ENCODE measurements around the gene OR2V2. TPM values are rescaled to one million over a fixed set of nuclear protein-coding genes. Genes with fewer than 3 reads are reported as not detected.
A peak's percentile ranks its signal among the peaks of the same experiment; 100 is the strongest.

Gene OR2V2
- polyA plus RNA-seq, 2 of the 4 experiments (the other 2 are of a cell fraction): not detected

DNA sequence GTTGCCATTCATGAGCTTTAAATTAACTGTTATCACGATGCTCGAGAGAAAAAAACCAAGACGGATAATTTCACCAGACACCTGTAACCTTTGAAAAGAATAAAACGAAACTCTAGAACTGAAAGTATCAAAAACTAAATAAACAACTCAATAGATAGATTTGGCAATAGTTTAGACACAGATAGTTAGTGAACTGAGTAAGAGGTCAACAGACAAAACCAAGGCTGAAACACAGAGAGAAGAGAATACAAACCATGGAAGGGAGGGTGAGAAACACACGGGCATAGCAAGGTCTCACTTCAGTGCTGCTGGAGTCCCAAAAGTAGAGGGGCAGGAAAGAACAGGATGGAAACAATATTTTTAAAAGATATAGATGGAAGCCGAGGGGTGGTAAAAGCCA is 13.1 kb upstream of the OR2V2 start:
- no peak for ATAC-seq
- H3K27ac ChIP-seq: peak overlapping the region; percentile 74 to 88
- no peak for TF ChIP-seq MAZ (IDR thresholded peaks at IDR 0.05; ENCODE audit: borderline replicate concordance, low read depth, low read length)
- TF ChIP-seq MAFK (IDR thresholded peaks at IDR 0.05; ENCODE audit: partially characterized antibody): no peak
- no peak for TF ChIP-seq MYC (IDR thresholded peaks at IDR 0.05; ENCODE audit: borderline replicate concordance, low read length)
- TF ChIP-seq, protein P1, sequence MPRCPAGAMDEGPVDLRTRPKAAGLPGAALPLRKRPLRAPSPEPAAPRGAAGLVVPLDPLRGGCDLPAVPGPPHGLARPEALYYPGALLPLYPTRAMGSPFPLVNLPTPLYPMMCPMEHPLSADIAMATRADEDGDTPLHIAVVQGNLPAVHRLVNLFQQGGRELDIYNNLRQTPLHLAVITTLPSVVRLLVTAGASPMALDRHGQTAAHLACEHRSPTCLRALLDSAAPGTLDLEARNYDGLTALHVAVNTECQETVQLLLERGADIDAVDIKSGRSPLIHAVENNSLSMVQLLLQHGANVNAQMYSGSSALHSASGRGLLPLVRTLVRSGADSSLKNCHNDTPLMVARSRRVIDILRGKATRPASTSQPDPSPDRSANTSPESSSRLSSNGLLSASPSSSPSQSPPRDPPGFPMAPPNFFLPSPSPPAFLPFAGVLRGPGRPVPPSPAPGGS (IDR thresholded peaks at IDR 0.05): no peak
- TF ChIP-seq ZC3H11A (IDR thresholded peaks at IDR 0.05): no peak
- H3K4me1 ChIP-seq: peaks cover 25% of the 10 kb centered on the region
- peak overlapping the region; percentile 69 for H3K4me2 ChIP-seq
- H3K4me3 ChIP-seq: no peak overlapping the region
- ChIA-PET POLR2A (interaction anchor here (0.6 to 1.4 kb wide), 3 partner anchors 19 to 107 kb away, joined by 3 to 4 read pairs (median 4); no protein-coding TSS in a partner anchor), CTCF (interaction anchor here (0.8 to 2.2 kb wide), 10 partner anchors 10 to 332 kb away, joined by 3 to 6 read pairs (median 4); partner anchors contain the start of gene MGAT1)
- no peak for FAIRE-seq
- H3K9me3 ChIP-seq: peaks cover 3% of the 10 kb centered on the region; the same call in 1 of the 3 replicates
- DNase-seq (ENCODE audit: low read depth in 1 of 2, low spot score in 1 of 2): no peak
- 56% methylated on average over 6 of the region's 6 CpGs for WGBS (ENCODE audit: missing lambda C conversion rate)

DNA sequence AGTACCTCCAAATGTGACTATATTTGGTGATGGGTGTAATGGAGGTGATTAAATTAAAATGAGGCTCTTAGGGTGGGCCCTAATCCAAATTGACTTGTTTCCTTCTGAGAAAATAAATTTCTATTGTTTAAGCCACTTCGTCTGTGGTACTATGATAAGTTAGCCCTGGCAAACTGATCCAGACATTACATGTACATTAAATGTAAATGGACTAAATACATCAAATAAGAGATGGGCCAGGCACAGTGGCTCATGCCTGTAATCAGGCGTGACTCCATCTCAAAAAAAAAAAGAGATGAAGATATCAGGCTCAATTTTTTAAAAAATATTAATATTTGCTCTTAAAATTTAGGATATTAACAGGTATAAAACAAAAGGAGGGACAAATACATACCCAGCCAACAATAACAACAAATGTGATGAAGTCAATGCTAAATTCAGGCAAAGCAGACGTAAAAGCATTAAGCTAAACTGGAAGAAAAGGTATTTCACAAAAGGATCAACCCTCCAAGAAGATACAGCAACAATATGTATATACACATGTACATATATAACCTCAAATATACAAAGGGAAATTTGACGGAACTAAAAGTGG is 10.9 kb upstream of the OR2V2 start:
- Histone ChIP-seq H3K4me1 (peaks cover 25% of the 10 kb centered on the region), H3K9me3 (peaks cover 3% of the 10 kb centered on the region; the same call in 1 of the 3 replicates), H3K4me3 (no peak overlapping the region), H3K4me2 (no peak overlapping the region), H3K27ac (no peak overlapping the region)
- ATAC-seq (no peak), FAIRE-seq (peak; percentile 61), DNase-seq (ENCODE audit: low read depth in 1 of 2, low spot score in 1 of 2) (no peak)
- 83% methylated on average over 4 of the region's 4 CpGs for WGBS (ENCODE audit: missing lambda C conversion rate)
- POLR2A ChIA-PET: no interaction called here
- CTCF ChIA-PET: interaction anchor here (3.5 kb wide), 1 partner anchor 23 kb away, joined by 15 read pairs; no protein-coding TSS in a partner anchor
- TF ChIP-seq, protein P2, sequence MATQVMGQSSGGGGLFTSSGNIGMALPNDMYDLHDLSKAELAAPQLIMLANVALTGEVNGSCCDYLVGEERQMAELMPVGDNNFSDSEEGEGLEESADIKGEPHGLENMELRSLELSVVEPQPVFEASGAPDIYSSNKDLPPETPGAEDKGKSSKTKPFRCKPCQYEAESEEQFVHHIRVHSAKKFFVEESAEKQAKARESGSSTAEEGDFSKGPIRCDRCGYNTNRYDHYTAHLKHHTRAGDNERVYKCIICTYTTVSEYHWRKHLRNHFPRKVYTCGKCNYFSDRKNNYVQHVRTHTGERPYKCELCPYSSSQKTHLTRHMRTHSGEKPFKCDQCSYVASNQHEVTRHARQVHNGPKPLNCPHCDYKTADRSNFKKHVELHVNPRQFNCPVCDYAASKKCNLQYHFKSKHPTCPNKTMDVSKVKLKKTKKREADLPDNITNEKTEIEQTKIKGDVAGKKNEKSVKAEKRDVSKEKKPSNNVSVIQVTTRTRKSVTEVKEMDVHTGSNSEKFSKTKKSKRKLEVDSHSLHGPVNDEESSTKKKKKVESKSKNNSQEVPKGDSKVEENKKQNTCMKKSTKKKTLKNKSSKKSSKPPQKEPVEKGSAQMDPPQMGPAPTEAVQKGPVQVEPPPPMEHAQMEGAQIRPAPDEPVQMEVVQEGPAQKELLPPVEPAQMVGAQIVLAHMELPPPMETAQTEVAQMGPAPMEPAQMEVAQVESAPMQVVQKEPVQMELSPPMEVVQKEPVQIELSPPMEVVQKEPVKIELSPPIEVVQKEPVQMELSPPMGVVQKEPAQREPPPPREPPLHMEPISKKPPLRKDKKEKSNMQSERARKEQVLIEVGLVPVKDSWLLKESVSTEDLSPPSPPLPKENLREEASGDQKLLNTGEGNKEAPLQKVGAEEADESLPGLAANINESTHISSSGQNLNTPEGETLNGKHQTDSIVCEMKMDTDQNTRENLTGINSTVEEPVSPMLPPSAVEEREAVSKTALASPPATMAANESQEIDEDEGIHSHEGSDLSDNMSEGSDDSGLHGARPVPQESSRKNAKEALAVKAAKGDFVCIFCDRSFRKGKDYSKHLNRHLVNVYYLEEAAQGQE (IDR thresholded peaks at IDR 0.05): no peak
- TF ChIP-seq SMC3 (IDR thresholded peaks at IDR 0.05): no peak
- TF ChIP-seq, protein P3, sequence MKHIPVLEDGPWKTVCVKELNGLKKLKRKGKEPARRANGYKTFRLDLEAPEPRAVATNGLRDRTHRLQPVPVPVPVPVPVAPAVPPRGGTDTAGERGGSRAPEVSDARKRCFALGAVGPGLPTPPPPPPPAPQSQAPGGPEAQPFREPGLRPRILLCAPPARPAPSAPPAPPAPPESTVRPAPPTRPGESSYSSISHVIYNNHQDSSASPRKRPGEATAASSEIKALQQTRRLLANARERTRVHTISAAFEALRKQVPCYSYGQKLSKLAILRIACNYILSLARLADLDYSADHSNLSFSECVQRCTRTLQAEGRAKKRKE (CRISPR knock-in tag; IDR thresholded peaks at IDR 0.05; ENCODE audit: low read depth): no peak
- TF ChIP-seq CHD2 (IDR thresholded peaks at IDR 0.05; ENCODE audit: low read length, partially characterized antibody): no peak
- TF ChIP-seq RFX5 (IDR thresholded peaks at IDR 0.05): no peak
- TF ChIP-seq, protein P4, sequence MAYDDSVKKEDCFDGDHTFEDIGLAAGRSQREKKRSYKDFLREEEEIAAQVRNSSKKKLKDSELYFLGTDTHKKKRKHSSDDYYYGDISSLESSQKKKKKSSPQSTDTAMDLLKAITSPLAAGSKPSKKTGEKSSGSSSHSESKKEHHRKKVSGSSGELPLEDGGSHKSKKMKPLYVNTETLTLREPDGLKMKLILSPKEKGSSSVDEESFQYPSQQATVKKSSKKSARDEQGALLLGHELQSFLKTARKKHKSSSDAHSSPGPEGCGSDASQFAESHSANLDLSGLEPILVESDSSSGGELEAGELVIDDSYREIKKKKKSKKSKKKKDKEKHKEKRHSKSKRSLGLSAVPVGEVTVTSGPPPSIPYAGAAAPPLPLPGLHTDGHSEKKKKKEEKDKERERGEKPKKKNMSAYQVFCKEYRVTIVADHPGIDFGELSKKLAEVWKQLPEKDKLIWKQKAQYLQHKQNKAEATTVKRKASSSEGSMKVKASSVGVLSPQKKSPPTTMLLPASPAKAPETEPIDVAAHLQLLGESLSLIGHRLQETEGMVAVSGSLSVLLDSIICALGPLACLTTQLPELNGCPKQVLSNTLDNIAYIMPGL (CRISPR knock-in tag; IDR thresholded peaks at IDR 0.05; ENCODE audit: borderline replicate concordance): no peak
- TF ChIP-seq, protein P5, sequence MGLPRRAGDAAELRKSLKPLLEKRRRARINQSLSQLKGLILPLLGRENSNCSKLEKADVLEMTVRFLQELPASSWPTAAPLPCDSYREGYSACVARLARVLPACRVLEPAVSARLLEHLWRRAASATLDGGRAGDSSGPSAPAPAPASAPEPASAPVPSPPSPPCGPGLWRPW (IDR thresholded peaks at IDR 0.05): no peak
- TF ChIP-seq RNF2 (IDR thresholded peaks at IDR 0.05; ENCODE audit: borderline replicate concordance, low read depth): no peak
- TF ChIP-seq KDM5A (IDR thresholded peaks at IDR 0.05): no peak
- no peak for TF ChIP-seq CBX2 (IDR thresholded peaks at IDR 0.05; ENCODE audit: borderline replicate concordance, low read depth)
- no peak for TF ChIP-seq JUNB (IDR thresholded peaks at IDR 0.05)
- TF ChIP-seq ZNF302 (CRISPR knock-in tag; IDR thresholded peaks at IDR 0.05): no peak
- no peak for TF ChIP-seq HOXB13 (CRISPR knock-in tag; IDR thresholded peaks at IDR 0.05; ENCODE audit: low read depth)
- TF ChIP-seq RARB (CRISPR knock-in tag; IDR thresholded peaks at IDR 0.05): no peak
